HEK293 (cell line): ENCODE data around the gene AMMECR1L.

Experiments
- CTCF ChIA-PET: fragments of 350-600 bp; formaldehyde crosslinking; extraction: SDS; loops from one replicate; lab custom pipeline; 2021; ENCODE audit warnings: antibody characterized with exemption; lab: Yijun Ruan, JAX
- POLR2A ChIA-PET: fragments of 300-600 bp; formaldehyde crosslinking; extraction: SDS; loops from one replicate; lab custom pipeline; 2020; ENCODE audit warnings: antibody characterized with exemption, inconsistent platforms; lab: Yijun Ruan, JAX
- H3K27ac ChIP-seq: fragments of 200-500 bp; sonication (Bioruptor generic); 2 replicates; pipeline ENCODE4 v1.5.1; 2014; ENCODE audit warnings: low read depth, low read length, control low read depth, inconsistent platforms; ENCODE audit errors: extremely low read depth
- H3K36me3 ChIP-seq, 2 experiments: fragments of 200-500 bp in 1 of 2; sonication (Bioruptor generic) in 1 of 2; 1 replicate in 1 of 2; 2 replicates in 1 of 2; pipeline ENCODE4 v1.5.1; 2014 to 2017; ENCODE audit warnings: inconsistent platforms in 2 of 2, low read length in 2 of 2; ENCODE audit not compliant: control insufficient read depth in 2 of 2, insufficient read depth in 1 of 2
- H3K4me1 ChIP-seq: fragments of 200-500 bp; sonication (Bioruptor generic); 2 replicates; pipeline ENCODE4 v1.5.1; 2014; ENCODE audit warnings: mild to moderate bottlenecking, low read length, inconsistent platforms; ENCODE audit not compliant: control insufficient read depth, insufficient read depth
- H3K4me3 ChIP-seq: 2 replicates; pipeline ENCODE4 v1.5.1; 2011; ENCODE audit warnings: low read depth, mild to moderate bottlenecking, control low read depth, low read length, moderate library complexity
- H3K9me3 ChIP-seq: fragments of 200-500 bp; sonication (Bioruptor generic); 2 replicates; pipeline ENCODE4 v1.5.1; 2014; ENCODE audit warnings: low read depth, low read length, inconsistent platforms; ENCODE audit not compliant: control insufficient read depth, insufficient read depth
- CTCF ChIP-seq: fragments of 450-650 bp; formaldehyde crosslinking; IDR thresholded peaks from 2 replicates; pipeline ENCODE4 v1.5.1; 2016; ENCODE audit warnings: missing biosample characterization, missing genetic modification characterization
- KLF10 ChIP-seq: fragments of 450-650 bp; IDR thresholded peaks from 2 replicates; pipeline ENCODE4 v1.5.1; 2018; ENCODE audit warnings: missing biosample characterization, mild to moderate bottlenecking, missing genetic modification characterization
- KLF16 ChIP-seq: fragments of 450-650 bp; formaldehyde crosslinking; IDR thresholded peaks from 2 replicates; pipeline ENCODE4 v1.5.1; 2017; ENCODE audit warnings: missing biosample characterization, missing genetic modification characterization
- KLF9 ChIP-seq: fragments of 450-650 bp; formaldehyde crosslinking; IDR thresholded peaks from 2 replicates; pipeline ENCODE4 v1.5.1; 2016; ENCODE audit warnings: missing biosample characterization, missing genetic modification characterization, low read depth
- PATZ1 ChIP-seq: fragments of 450-650 bp; formaldehyde crosslinking; IDR thresholded peaks from 2 replicates; pipeline ENCODE4 v1.5.1; 2016; ENCODE audit warnings: missing biosample characterization, missing genetic modification characterization
- ZBTB10 ChIP-seq: fragments of 450-650 bp; formaldehyde crosslinking; IDR thresholded peaks from 2 replicates; pipeline ENCODE4 v1.5.1; 2016; ENCODE audit warnings: missing biosample characterization, missing genetic modification characterization
- ZNF24 ChIP-seq: fragments of 450-650 bp; formaldehyde crosslinking; IDR thresholded peaks from 2 replicates; pipeline ENCODE4 v1.5.1; 2016; ENCODE audit warnings: missing biosample characterization, missing genetic modification characterization
- ZNF266 ChIP-seq: fragments of 450-650 bp; formaldehyde crosslinking; IDR thresholded peaks from 2 replicates; pipeline ENCODE4 v1.5.1; 2016; ENCODE audit warnings: missing biosample characterization, missing genetic modification characterization, low read depth
- ZNF473 ChIP-seq: fragments of 450-650 bp; formaldehyde crosslinking; IDR thresholded peaks from 2 replicates; pipeline ENCODE4 v1.5.1; 2017; ENCODE audit warnings: missing biosample characterization, missing genetic modification characterization
- ZNF510 ChIP-seq: fragments of 450-650 bp; formaldehyde crosslinking; IDR thresholded peaks from 2 replicates; pipeline ENCODE4 v1.5.1; 2018; ENCODE audit warnings: mild to moderate bottlenecking, missing genetic modification characterization, missing biosample characterization; ENCODE audit not compliant: insufficient replicate concordance
- ZNF514 ChIP-seq: fragments of 450-650 bp; formaldehyde crosslinking; IDR thresholded peaks from 2 replicates; pipeline ENCODE4 v1.5.1; 2016; ENCODE audit warnings: missing biosample characterization, missing genetic modification characterization
- ZNF530 ChIP-seq: fragments of 450-650 bp; formaldehyde crosslinking; IDR thresholded peaks from 2 replicates; pipeline ENCODE4 v1.5.1; 2016; ENCODE audit warnings: low read depth, missing biosample characterization, missing genetic modification characterization
- ZNF555 ChIP-seq: fragments of 450-650 bp; formaldehyde crosslinking; conservative IDR thresholded peaks from 2 replicates; pipeline ENCODE4 v1.5.1; 2017; ENCODE audit warnings: missing biosample characterization, mild to moderate bottlenecking, missing genetic modification characterization, inconsistent platforms
- ZNF571 ChIP-seq: fragments of 450-650 bp; formaldehyde crosslinking; IDR thresholded peaks from 2 replicates; pipeline ENCODE4 v1.5.0; 2017; ENCODE audit warnings: missing biosample characterization, missing genetic modification characterization
- ZNF654 ChIP-seq: fragments of 450-650 bp; formaldehyde crosslinking; IDR thresholded peaks from 2 replicates; pipeline ENCODE4 v1.5.1; 2016; ENCODE audit warnings: low read depth, missing biosample characterization, missing genetic modification characterization
- ZNF677 ChIP-seq: fragments of 450-650 bp; IDR thresholded peaks from 2 replicates; pipeline ENCODE4 v1.5.0; 2018; ENCODE audit warnings: missing biosample characterization, mild to moderate bottlenecking, missing genetic modification characterization, moderate library complexity
- ZNF791 ChIP-seq: fragments of 450-650 bp; formaldehyde crosslinking; IDR thresholded peaks from 2 replicates; pipeline ENCODE4 v1.5.1; 2016; ENCODE audit warnings: missing biosample characterization, missing genetic modification characterization
- ZSCAN18 ChIP-seq: fragments of 450-650 bp; formaldehyde crosslinking; IDR thresholded peaks from 2 replicates; pipeline ENCODE4 v1.5.1; 2016; ENCODE audit warnings: missing biosample characterization, missing genetic modification characterization
- ZXDB ChIP-seq: fragments of 450-650 bp; formaldehyde crosslinking; IDR thresholded peaks from 2 replicates; pipeline ENCODE4 v1.5.1; 2016; ENCODE audit warnings: missing biosample characterization, missing genetic modification characterization
- TF ChIP-seq, protein P1 (sequence below): fragments of 450-650 bp; formaldehyde crosslinking; IDR thresholded peaks from 2 replicates; pipeline ENCODE4 v1.5.1; 2016; ENCODE audit warnings: missing biosample characterization, missing genetic modification characterization
- TF ChIP-seq, protein P2 (sequence below): fragments of 450-650 bp; formaldehyde crosslinking; IDR thresholded peaks from 2 replicates; pipeline ENCODE4 v1.5.0; 2017; ENCODE audit warnings: missing biosample characterization, missing genetic modification characterization, borderline replicate concordance

The AMMECR1L gene

GRCh38 chr2:127865926-127866325 is 19.8 kb downstream of the AMMECR1L start (continued):
- TF ChIP-seq, protein P1, sequence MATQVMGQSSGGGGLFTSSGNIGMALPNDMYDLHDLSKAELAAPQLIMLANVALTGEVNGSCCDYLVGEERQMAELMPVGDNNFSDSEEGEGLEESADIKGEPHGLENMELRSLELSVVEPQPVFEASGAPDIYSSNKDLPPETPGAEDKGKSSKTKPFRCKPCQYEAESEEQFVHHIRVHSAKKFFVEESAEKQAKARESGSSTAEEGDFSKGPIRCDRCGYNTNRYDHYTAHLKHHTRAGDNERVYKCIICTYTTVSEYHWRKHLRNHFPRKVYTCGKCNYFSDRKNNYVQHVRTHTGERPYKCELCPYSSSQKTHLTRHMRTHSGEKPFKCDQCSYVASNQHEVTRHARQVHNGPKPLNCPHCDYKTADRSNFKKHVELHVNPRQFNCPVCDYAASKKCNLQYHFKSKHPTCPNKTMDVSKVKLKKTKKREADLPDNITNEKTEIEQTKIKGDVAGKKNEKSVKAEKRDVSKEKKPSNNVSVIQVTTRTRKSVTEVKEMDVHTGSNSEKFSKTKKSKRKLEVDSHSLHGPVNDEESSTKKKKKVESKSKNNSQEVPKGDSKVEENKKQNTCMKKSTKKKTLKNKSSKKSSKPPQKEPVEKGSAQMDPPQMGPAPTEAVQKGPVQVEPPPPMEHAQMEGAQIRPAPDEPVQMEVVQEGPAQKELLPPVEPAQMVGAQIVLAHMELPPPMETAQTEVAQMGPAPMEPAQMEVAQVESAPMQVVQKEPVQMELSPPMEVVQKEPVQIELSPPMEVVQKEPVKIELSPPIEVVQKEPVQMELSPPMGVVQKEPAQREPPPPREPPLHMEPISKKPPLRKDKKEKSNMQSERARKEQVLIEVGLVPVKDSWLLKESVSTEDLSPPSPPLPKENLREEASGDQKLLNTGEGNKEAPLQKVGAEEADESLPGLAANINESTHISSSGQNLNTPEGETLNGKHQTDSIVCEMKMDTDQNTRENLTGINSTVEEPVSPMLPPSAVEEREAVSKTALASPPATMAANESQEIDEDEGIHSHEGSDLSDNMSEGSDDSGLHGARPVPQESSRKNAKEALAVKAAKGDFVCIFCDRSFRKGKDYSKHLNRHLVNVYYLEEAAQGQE, result no peak
- no peak for TF ChIP-seq ZNF266 (tag by site-specific recombination)
- TF ChIP-seq ZNF514 (tag by site-specific recombination), result no peak
- no peak for TF ChIP-seq ZNF530 (tag by site-specific recombination)
- TF ChIP-seq ZNF791 (tag by site-specific recombination), result no peak
- TF ChIP-seq PATZ1, result no peak
- no peak for TF ChIP-seq ZNF654 (tag by site-specific recombination)
- no peak for TF ChIP-seq ZNF473 (tag by site-specific recombination)
- no peak for TF ChIP-seq ZNF677 (tag by site-specific recombination)
- TF ChIP-seq, protein P2, sequence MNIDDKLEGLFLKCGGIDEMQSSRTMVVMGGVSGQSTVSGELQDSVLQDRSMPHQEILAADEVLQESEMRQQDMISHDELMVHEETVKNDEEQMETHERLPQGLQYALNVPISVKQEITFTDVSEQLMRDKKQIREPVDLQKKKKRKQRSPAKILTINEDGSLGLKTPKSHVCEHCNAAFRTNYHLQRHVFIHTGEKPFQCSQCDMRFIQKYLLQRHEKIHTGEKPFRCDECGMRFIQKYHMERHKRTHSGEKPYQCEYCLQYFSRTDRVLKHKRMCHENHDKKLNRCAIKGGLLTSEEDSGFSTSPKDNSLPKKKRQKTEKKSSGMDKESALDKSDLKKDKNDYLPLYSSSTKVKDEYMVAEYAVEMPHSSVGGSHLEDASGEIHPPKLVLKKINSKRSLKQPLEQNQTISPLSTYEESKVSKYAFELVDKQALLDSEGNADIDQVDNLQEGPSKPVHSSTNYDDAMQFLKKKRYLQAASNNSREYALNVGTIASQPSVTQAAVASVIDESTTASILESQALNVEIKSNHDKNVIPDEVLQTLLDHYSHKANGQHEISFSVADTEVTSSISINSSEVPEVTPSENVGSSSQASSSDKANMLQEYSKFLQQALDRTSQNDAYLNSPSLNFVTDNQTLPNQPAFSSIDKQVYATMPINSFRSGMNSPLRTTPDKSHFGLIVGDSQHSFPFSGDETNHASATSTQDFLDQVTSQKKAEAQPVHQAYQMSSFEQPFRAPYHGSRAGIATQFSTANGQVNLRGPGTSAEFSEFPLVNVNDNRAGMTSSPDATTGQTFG (tag by site-specific recombination), result no peak
- no peak for TF ChIP-seq ZBTB10 (tag by site-specific recombination)
- TF ChIP-seq ZNF555 (tag by site-specific recombination), result no peak
- TF ChIP-seq ZNF571 (tag by site-specific recombination), result no peak
- TF ChIP-seq, all 188 proteins: peak for 0

- H3K27ac ChIP-seq, result no peak overlapping the region
- no peak overlapping the region for H3K4me3 ChIP-seq
- CTCF ChIA-PET, result interaction anchor here (0.6 to 1.1 kb wide), 2 partner anchors 64 to 96 kb away, joined by 3 read pairs; no protein-coding TSS in a partner anchor
- H3K36me3 ChIP-seq, result peaks cover 34 to 77% of the 10 kb centered on the region in 2 experiments
- POLR2A ChIA-PET, result no interaction called here
- H3K4me1 ChIP-seq, result no peaks in the 10 kb centered on the region; the same call in 1 of the 2 replicates
- no peaks in the 10 kb centered on the region for H3K9me3 ChIP-seq
- TF ChIP-seq KLF16 (tag by site-specific recombination) (0 out of 2 replicates have a peak, but pooled peaks have one; percentile 26), CTCF (tag by site-specific recombination) (no peak), ZNF24 (tag by site-specific recombination) (0 out of 2 replicates have a peak, but pooled peaks have one; percentile 20), ZSCAN18 (tag by site-specific recombination) (no peak), ZNF510 (tag by site-specific recombination) (no peak), KLF9 (tag by site-specific recombination) (peak; percentile 67; the same call in 1 of the 2 replicates), ZXDB (tag by site-specific recombination) (no peak), KLF10 (tag by site-specific recombination) (peak; percentile 40)
Measured at GRCh38 chr2:127864877-127865276, 20.9 kb downstream of the AMMECR1L start.
